PFSK-1 (cell line): ENCODE data around the gene BRD7.

Source experiments
- POLR2AphosphoS5 ChIP-seq: IDR thresholded peaks from 2 replicates; pipeline ENCODE4 v1.6.1; 2012; ENCODE audit warnings: low read depth, mild to moderate bottlenecking, control low read depth, low read length, moderate library complexity
- TAF1 ChIP-seq: IDR thresholded peaks from 2 replicates; pipeline ENCODE4 v1.6.1; 2012; ENCODE audit warnings: low read length, control low read depth, borderline replicate concordance; ENCODE audit not compliant: insufficient read depth
- TF ChIP-seq, protein P1 (sequence below), 2 experiments: IDR thresholded peaks; 2 replicates each; pipeline versions ENCODE4 v1.6.1 to v1.8.0; 2011 to 2012; ENCODE audit warnings: low read depth in 2 of 2, low read length in 2 of 2, control low read depth in 1 of 2, inconsistent platforms in 1 of 2, mild to moderate bottlenecking in 1 of 2, moderate library complexity in 1 of 2; ENCODE audit not compliant: insufficient read depth in 1 of 2

DNA sequence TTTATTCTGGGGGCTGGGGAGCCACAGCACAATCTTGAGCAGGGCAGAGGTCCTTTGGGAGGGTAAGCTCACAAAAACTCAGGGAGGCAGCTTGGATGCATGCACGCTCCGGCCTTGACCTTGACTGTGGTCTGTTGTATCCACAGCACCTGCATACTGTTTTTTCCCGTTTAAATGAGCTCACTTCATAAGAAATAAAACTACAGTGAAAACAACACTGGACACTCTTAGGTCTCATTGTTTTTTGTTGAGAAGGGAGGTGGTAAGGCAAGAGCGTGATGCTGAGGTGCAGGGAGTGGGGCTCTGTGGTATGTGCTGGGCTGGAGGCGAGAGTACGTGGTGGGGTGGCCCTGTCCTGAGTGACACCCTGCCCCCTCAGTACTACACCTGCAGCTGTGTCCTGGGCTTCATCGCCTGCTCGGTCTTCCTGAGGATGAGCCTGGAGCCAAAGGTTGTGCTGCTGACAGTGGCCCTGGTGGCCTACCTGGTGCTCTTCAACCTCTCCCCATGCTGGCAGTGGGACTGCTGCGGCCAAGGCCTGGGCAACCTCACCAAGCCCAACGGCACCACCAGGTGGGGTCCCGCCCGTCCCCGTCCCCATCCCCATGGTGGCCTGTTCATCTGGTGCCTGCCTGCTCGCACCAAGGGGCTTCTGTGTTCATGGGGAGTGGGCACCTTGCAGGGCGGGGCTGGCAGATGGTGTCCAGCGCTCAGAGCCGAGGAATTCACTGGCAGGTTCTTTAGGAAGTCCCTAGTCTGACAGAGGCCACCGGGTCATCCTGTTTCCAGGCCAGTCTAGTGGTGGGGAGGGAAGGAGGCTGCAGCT, 58.3 kb downstream of the BRD7 start:
- no peak for TF ChIP-seq POLR2AphosphoS5
- no peak for TF ChIP-seq TAF1
- TF ChIP-seq, protein P1, sequence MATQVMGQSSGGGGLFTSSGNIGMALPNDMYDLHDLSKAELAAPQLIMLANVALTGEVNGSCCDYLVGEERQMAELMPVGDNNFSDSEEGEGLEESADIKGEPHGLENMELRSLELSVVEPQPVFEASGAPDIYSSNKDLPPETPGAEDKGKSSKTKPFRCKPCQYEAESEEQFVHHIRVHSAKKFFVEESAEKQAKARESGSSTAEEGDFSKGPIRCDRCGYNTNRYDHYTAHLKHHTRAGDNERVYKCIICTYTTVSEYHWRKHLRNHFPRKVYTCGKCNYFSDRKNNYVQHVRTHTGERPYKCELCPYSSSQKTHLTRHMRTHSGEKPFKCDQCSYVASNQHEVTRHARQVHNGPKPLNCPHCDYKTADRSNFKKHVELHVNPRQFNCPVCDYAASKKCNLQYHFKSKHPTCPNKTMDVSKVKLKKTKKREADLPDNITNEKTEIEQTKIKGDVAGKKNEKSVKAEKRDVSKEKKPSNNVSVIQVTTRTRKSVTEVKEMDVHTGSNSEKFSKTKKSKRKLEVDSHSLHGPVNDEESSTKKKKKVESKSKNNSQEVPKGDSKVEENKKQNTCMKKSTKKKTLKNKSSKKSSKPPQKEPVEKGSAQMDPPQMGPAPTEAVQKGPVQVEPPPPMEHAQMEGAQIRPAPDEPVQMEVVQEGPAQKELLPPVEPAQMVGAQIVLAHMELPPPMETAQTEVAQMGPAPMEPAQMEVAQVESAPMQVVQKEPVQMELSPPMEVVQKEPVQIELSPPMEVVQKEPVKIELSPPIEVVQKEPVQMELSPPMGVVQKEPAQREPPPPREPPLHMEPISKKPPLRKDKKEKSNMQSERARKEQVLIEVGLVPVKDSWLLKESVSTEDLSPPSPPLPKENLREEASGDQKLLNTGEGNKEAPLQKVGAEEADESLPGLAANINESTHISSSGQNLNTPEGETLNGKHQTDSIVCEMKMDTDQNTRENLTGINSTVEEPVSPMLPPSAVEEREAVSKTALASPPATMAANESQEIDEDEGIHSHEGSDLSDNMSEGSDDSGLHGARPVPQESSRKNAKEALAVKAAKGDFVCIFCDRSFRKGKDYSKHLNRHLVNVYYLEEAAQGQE (IDR thresholded peaks at IDR 0.05; ENCODE audit: insufficient read depth in 1 of 2, low read depth in 2 of 2, low read length in 2 of 2) = no peak
